Measurements from ENCODE around the gene WDR37. TPM values are rescaled to one million over a fixed set of nuclear protein-coding genes. Genes with fewer than 3 reads are reported as not detected.

The WDR37 gene
- total RNA-seq, 4 donors from 2014 or later: 16.8 to 28.8 (median 22.3) TPM

GRCh38 chr10:1166828-1167275 is 110.7 kb downstream of the WDR37 start:
- Histone ChIP-seq H3K36me3 (no peaks in the 10 kb centered on the region), H3K4me1 (no peaks in the 10 kb centered on the region), H3K4me3 (no peak overlapping the region), H3K9me3 (no peaks in the 10 kb centered on the region), H3K27ac (no peak overlapping the region), H3K27me3 (no peaks in the 10 kb centered on the region)
- TF ChIP-seq, protein P1, sequence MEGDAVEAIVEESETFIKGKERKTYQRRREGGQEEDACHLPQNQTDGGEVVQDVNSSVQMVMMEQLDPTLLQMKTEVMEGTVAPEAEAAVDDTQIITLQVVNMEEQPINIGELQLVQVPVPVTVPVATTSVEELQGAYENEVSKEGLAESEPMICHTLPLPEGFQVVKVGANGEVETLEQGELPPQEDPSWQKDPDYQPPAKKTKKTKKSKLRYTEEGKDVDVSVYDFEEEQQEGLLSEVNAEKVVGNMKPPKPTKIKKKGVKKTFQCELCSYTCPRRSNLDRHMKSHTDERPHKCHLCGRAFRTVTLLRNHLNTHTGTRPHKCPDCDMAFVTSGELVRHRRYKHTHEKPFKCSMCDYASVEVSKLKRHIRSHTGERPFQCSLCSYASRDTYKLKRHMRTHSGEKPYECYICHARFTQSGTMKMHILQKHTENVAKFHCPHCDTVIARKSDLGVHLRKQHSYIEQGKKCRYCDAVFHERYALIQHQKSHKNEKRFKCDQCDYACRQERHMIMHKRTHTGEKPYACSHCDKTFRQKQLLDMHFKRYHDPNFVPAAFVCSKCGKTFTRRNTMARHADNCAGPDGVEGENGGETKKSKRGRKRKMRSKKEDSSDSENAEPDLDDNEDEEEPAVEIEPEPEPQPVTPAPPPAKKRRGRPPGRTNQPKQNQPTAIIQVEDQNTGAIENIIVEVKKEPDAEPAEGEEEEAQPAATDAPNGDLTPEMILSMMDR (IDR thresholded peaks at IDR 0.05): no peak
- no peak for TF ChIP-seq POLR2A (IDR thresholded peaks at IDR 0.05)
- DNase-seq: peak in 2 of 3 donors; percentile 20 to 24

GRCh38 chr10:1168763-1169162 is 112.6 kb downstream of the WDR37 start:
- Histone ChIP-seq H3K27me3 (no peaks in the 10 kb centered on the region), H3K9me3 (no peaks in the 10 kb centered on the region), H3K27ac (no peak overlapping the region), H3K36me3 (no peaks in the 10 kb centered on the region), H3K4me3 (no peak overlapping the region), H3K4me1 (no peaks in the 10 kb centered on the region)
- no peak for TF ChIP-seq POLR2A (IDR thresholded peaks at IDR 0.05)
- TF ChIP-seq, protein P1 (IDR thresholded peaks at IDR 0.05): no peak
- DNase-seq: peak in 2 of 3 donors; percentile 7 to 31

- H3K27ac ChIP-seq: no peak overlapping the region
- TF ChIP-seq, protein P1 (IDR thresholded peaks at IDR 0.05): no peak
- TF ChIP-seq POLR2A (IDR thresholded peaks at IDR 0.05): no peak
- H3K9me3 ChIP-seq: no peaks in the 10 kb centered on the region
- H3K4me1 ChIP-seq: no peaks in the 10 kb centered on the region
- H3K36me3 ChIP-seq: no peaks in the 10 kb centered on the region
- H3K4me3 ChIP-seq: no peak overlapping the region
- DNase-seq: peak in 2 of 3 donors; percentile 22 to 34
- no peaks in the 10 kb centered on the region for H3K27me3 ChIP-seq
Observed at GRCh38 chr10:1169186-1169885, 113.2 kb downstream of the WDR37 start.

DNA sequence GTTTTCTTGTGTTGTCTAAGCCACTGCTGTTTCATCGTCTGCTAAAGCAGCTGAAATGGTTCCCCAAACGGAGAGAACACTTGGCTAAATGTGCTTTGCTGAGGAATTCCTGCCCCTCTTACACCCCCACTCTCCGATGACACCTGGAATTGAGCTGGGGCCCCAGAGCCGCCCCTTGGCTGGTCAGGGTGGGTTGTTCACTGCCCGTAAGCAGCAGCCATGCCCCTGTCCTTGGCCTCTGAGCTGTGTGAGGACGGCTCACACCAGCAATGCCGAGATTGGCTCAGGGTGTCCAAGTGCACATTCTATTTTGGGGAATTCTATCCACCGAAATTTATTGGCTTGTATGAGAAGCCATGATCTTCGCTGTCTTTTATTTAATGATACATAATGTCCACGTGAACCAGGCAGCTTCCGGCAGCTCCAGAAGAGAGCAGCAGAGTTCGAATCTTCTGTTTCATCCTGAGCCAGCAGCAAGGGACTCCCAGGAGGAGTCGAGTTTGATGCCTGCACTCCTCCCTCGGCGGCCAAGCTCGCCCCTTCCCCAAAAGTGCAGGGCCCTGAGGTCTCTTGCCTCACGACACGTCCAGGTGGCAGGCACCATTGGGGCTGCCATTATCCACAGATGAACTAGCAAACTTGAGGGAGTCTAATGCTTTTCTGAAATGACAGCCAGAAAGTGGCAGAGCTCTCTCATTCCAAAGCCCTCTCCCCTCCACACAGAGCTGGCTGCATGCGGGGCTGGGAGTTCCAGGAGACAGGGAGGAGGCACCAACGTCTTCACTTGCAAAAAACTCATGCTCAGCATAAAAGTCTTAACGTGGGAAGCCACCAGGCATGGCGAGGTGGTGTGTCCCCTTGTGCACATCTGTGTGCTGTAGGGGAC is 114.0 kb downstream of the WDR37 start:
- TF ChIP-seq, protein P1 (IDR thresholded peaks at IDR 0.05): no peak
- no peak overlapping the region for H3K4me3 ChIP-seq
- no peaks in the 10 kb centered on the region for H3K27me3 ChIP-seq
- H3K27ac ChIP-seq: no peak overlapping the region
- DNase-seq: peak in 2 of 3 donors; percentile 7 to 15
- no peaks in the 10 kb centered on the region for H3K36me3 ChIP-seq
- no peaks in the 10 kb centered on the region for H3K9me3 ChIP-seq
- H3K4me1 ChIP-seq: no peaks in the 10 kb centered on the region

DNA sequence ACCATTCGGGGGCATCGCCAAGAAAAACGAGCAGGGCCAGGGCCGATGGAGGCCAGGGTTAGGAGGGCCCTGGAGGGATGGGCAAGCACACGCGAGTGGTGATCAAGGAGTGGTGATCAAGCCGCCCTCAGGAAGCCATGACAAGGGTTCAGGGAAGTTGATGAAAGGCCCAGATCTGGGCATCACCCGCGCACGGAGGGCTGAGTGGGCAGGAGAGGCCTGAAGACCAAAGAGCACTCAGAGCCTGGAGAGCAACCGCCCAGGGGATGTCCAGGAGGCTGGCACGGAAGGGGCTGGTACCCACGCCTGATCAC is 114.6 kb downstream of the WDR37 start:
- DNase-seq: peak in 2 of 3 donors; percentile 33 to 37
- H3K27me3 ChIP-seq: no peaks in the 10 kb centered on the region
- no peak for TF ChIP-seq POLR2A (IDR thresholded peaks at IDR 0.05)
- H3K27ac ChIP-seq: no peak overlapping the region
- H3K4me3 ChIP-seq: no peak overlapping the region
- H3K9me3 ChIP-seq: no peaks in the 10 kb centered on the region
- H3K4me1 ChIP-seq: no peaks in the 10 kb centered on the region
- no peaks in the 10 kb centered on the region for H3K36me3 ChIP-seq

GRCh38 chr10:1171182-1171581 is 115.0 kb downstream of the WDR37 start:
- Histone ChIP-seq H3K27ac (no peak overlapping the region), H3K27me3 (no peaks in the 10 kb centered on the region), H3K36me3 (no peaks in the 10 kb centered on the region), H3K4me3 (no peak overlapping the region), H3K9me3 (no peaks in the 10 kb centered on the region), H3K4me1 (no peaks in the 10 kb centered on the region)
- TF ChIP-seq POLR2A (IDR thresholded peaks at IDR 0.05): no peak
- TF ChIP-seq, protein P1 (IDR thresholded peaks at IDR 0.05): no peak
- DNase-seq: peak in 2 of 3 donors; percentile 0 to 8
